Fibroblast of pulmonary artery (primary cell): Measurements from ENCODE around the gene HEPHL1.

Experiments
- DNase-seq: peaks from one replicate; pipeline ENCODE4 v3.0.0-alpha.2; 2010; ENCODE audit warnings: low read depth
- H3K4me3 ChIP-seq: replicated peaks from 2 replicates; pipeline ENCODE4 v1.5.1; 2011; ENCODE audit warnings: low read depth, mild to moderate bottlenecking, control low read depth, low read length, moderate library complexity
- CTCF ChIP-seq: IDR thresholded peaks from 2 replicates; pipeline ENCODE4 v1.5.1; 2011; ENCODE audit warnings: mild to moderate bottlenecking, control low read depth, low read length, inconsistent platforms; ENCODE audit errors: missing control alignments

HEPHL1 gene

GRCh38 chr11:94148189-94148588 is 127.0 kb downstream of the HEPHL1 start:
- no peak for TF ChIP-seq CTCF
- H3K4me3 ChIP-seq = no peak overlapping the region
- DNase-seq = no peak

- no peak for TF ChIP-seq CTCF
- DNase-seq = peak; percentile 88
- no peak overlapping the region for H3K4me3 ChIP-seq
These were observed 128.4 kb downstream of the HEPHL1 start for GRCh38 chr11:94149431-94150017.

GRCh38 chr11:94150056-94150455 is 128.9 kb downstream of the HEPHL1 start:
- no peak for TF ChIP-seq CTCF
- no peak overlapping the region for H3K4me3 ChIP-seq
- DNase-seq = no peak

GRCh38 chr11:94150704-94151685 is 129.8 kb downstream of the HEPHL1 start:
- DNase-seq = peak; percentile 23
- TF ChIP-seq CTCF = no peak

GRCh38 chr11:94151903-94152677 is 130.9 kb downstream of the HEPHL1 start:
- no peak overlapping the region for H3K4me3 ChIP-seq
- peak; percentile 69 for DNase-seq
- TF ChIP-seq CTCF = no peak

More at GRCh38 chr11:94150704-94151685, 129.8 kb downstream of the HEPHL1 start:
- no peak overlapping the region for H3K4me3 ChIP-seq

- no peak for DNase-seq
- H3K4me3 ChIP-seq = no peak overlapping the region
- TF ChIP-seq CTCF = no peak
These were observed 131.5 kb downstream of the HEPHL1 start for GRCh38 chr11:94152678-94153065.
